Caco-2 (cell line): ENCODE results near the gene TRAPPC2L. TPM values are rescaled to one million over a fixed set of nuclear protein-coding genes. Genes with fewer than 3 reads are reported as not detected.

Experiments used
- BruUV-seq: library from RNA; stranded (reverse); fragments of 400-500 nt; replicated peaks from 2 replicates; lab custom pipeline; 2021; lab: Mats Ljungman, UMichigan
- CTCF ChIA-PET: fragments of 300-600 bp; sonication (Branson Sonifier 250); formaldehyde crosslinking; loops from one replicate; lab custom pipeline; 2022; ENCODE audit warnings: antibody characterized with exemption; lab: Charles Lee
- POLR2A ChIA-PET: fragments of 300-600 bp; sonication (Branson Sonifier 250); formaldehyde crosslinking; loops from one replicate; lab custom pipeline; 2022; ENCODE audit warnings: antibody characterized with exemption; lab: Charles Lee
- DNase-seq, 2 experiments: peaks; one replicate each; pipeline versions ENCODE4 v3.0.0 to v3.0.0-alpha.2; 2020 to 2022
- H3K27me3 ChIP-seq: replicated peaks from 2 replicates; pipeline ENCODE4 v1.6.0; 2011; ENCODE audit warnings: low read length; ENCODE audit not compliant: control insufficient read depth, insufficient read depth
- H3K36me3 ChIP-seq: 2 replicates; pipeline ENCODE4 v1.5.1; 2011; ENCODE audit warnings: low read length; ENCODE audit not compliant: control insufficient read depth, insufficient read depth
- H3K4me1 ChIP-seq: fragments of 250-450 bp; sonication (Bioruptor Pico); 2 replicates; pipeline ENCODE4 v1.5.1; 2020; ENCODE audit warnings: mild to moderate bottlenecking
- H3K4me3 ChIP-seq: 2 replicates; pipeline ENCODE4 v1.5.1; 2011; ENCODE audit warnings: low read depth, mild to moderate bottlenecking, control low read depth, low read length
- H3K9me3 ChIP-seq: fragments of 250-450 bp; sonication (Bioruptor Pico); 2 replicates; pipeline ENCODE4 v1.5.1; 2020; ENCODE audit warnings: mild to moderate bottlenecking, moderate library complexity
- H3K27ac Mint-ChIP-seq: one replicate; pipeline ENCODE4 v1.8.0; 2022; ENCODE audit warnings: mixed read lengths; ENCODE audit not compliant: unreplicated experiment
- H3K27me3 Mint-ChIP-seq: one replicate; pipeline ENCODE4 v1.8.0; 2022; ENCODE audit warnings: mixed read lengths; ENCODE audit not compliant: insufficient read depth, unreplicated experiment
- H3K36me3 Mint-ChIP-seq: one replicate; pipeline ENCODE4 v1.8.0; 2022; ENCODE audit warnings: mild to moderate bottlenecking, mixed read lengths; ENCODE audit not compliant: insufficient read depth, unreplicated experiment
- H3K4me1 Mint-ChIP-seq: one replicate; pipeline ENCODE4 v1.8.0; 2022; ENCODE audit warnings: low read depth, mixed read lengths; ENCODE audit not compliant: unreplicated experiment
- H3K4me3 Mint-ChIP-seq: one replicate; pipeline ENCODE4 v1.8.0; 2022; ENCODE audit warnings: mild to moderate bottlenecking, moderate library complexity, mixed read lengths; ENCODE audit not compliant: unreplicated experiment
- H3K9me3 Mint-ChIP-seq: one replicate; pipeline ENCODE4 v1.8.0; 2022; ENCODE audit warnings: mixed read lengths; ENCODE audit not compliant: unreplicated experiment
- CTCF ChIP-seq, 2 experiments: fragments of 200-600 bp in 1 of 2; IDR thresholded peaks; 1 replicate in 1 of 2; 2 replicates in 1 of 2; pipeline versions ENCODE4 v1.5.1 to v1.8.0; 2011 to 2022; ENCODE audit warnings: antibody characterized with exemption in 1 of 2, control low read depth in 1 of 2, inconsistent platforms in 1 of 2, low read depth in 1 of 2, low read length in 1 of 2, mild to moderate bottlenecking in 1 of 2, moderate library complexity in 1 of 2; ENCODE audit not compliant: insufficient read depth in 1 of 2, severe bottlenecking in 1 of 2, unreplicated experiment in 1 of 2
- intact Hi-C: fragments of 100-400 bp; cut with micrococcal nuclease; formaldehyde crosslinking; loops from one replicate; pipeline ENCODE4 v1.10.0; 2022; ENCODE audit not compliant: unreplicated experiment
- total RNA-seq: library from RNA; stranded (reverse); gene quantifications from 2 replicates; pipeline ENCODE4 v1.2.3, GENCODE V29; 2022

Gene TRAPPC2L
- total RNA-seq, 1 experiment from 2014 or later, result 179 TPM

- peaks cover 12% of the 10 kb centered on the region for H3K4me1 ChIP-seq
- Mint-ChIP-seq H3K27ac (peak overlapping the region; percentile 98), H3K4me1 (no peaks in the 10 kb centered on the region), H3K9me3 (no peaks in the 10 kb centered on the region), H3K27me3 (no peaks in the 10 kb centered on the region), H3K36me3 (peaks cover 100% of the 10 kb centered on the region), H3K4me3 (peak overlapping the region; percentile 37)
- ChIA-PET CTCF (interaction anchor here (3.1 kb wide), 1 partner anchor 70 kb away, joined by 10 read pairs; no protein-coding TSS in a partner anchor), POLR2A (interaction anchor here (0.5 to 1.0 kb wide), 2 partner anchors 26 to 56 kb away, joined by 3 to 5 read pairs; no protein-coding TSS in a partner anchor)
- TF ChIP-seq CTCF (IDR thresholded peaks at IDR 0.05; ENCODE audit: insufficient read depth in 1 of 2, low read depth in 1 of 2, low read length in 1 of 2, severe bottlenecking in 1 of 2, unreplicated experiment in 1 of 2), result no peak
- no peaks in the 10 kb centered on the region for H3K9me3 ChIP-seq
- H3K27me3 ChIP-seq, result no peaks in the 10 kb centered on the region
- no peak overlapping the region for H3K4me3 ChIP-seq
- no TSS peak for BruUV-seq
- intact Hi-C loops, result no loop called here
- no peak for DNase-seq
- H3K36me3 ChIP-seq, result peaks cover 24% of the 10 kb centered on the region
Observed at GRCh38 chr16:88807626-88808453, 49.1 kb upstream of the TRAPPC2L start.

- peak in 1 of 2 experiments; percentile 43 for DNase-seq
- H3K27ac Mint-ChIP-seq, result peak overlapping the region; percentile 98
- no peak overlapping the region for H3K4me3 ChIP-seq
- H3K4me1 ChIP-seq, result peaks cover 15% of the 10 kb centered on the region
- peaks cover 93% of the 10 kb centered on the region for H3K36me3 Mint-ChIP-seq
- BruUV-seq, result no TSS peak
- H3K27me3 Mint-ChIP-seq, result no peaks in the 10 kb centered on the region
- no peaks in the 10 kb centered on the region for H3K9me3 Mint-ChIP-seq
- intact Hi-C loops, result no loop called here
- H3K9me3 ChIP-seq, result no peaks in the 10 kb centered on the region
- POLR2A ChIA-PET, result interaction anchor here (1.0 to 1.1 kb wide), 2 partner anchors 27 to 45 kb away, joined by 3 read pairs; no protein-coding TSS in a partner anchor
- peaks cover 24% of the 10 kb centered on the region for H3K36me3 ChIP-seq
- peak overlapping the region; percentile 97 for H3K4me3 Mint-ChIP-seq
- H3K4me1 Mint-ChIP-seq, result no peaks in the 10 kb centered on the region
- no peaks in the 10 kb centered on the region for H3K27me3 ChIP-seq
- CTCF ChIA-PET, result interaction anchor here (0.6 to 3.1 kb wide), 3 partner anchors 29 to 72 kb away, joined by 4 to 29 read pairs (median 6); no protein-coding TSS in a partner anchor
- TF ChIP-seq CTCF (IDR thresholded peaks at IDR 0.05; ENCODE audit: insufficient read depth in 1 of 2, low read depth in 1 of 2, low read length in 1 of 2, severe bottlenecking in 1 of 2, unreplicated experiment in 1 of 2), result no peak
Observed at GRCh38 chr16:88809068-88809675, 47.8 kb upstream of the TRAPPC2L start.

DNA sequence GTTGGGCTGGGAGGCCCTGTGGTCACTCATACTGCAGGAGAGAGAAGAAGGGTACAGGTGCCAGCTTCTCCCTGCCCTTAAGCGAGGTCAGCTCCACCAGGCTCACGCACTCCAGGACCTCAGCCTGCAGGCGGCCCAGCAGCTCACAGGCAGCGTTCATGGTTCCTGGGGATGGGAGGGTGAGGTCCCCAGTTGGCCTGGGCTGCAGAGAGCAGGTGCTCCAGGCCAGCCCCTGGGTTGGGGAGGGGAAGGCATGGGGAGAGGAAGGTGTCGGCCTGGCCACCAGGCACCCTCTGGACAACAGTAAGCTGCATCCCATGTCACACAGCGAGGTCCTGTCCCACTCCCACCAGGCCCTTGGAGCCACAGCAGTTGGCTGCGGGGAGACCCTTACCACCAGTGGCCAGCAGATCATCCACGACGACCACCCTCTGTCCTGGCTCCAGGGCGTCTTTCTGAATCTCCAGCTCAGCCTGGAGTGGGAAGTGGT is 47.2 kb upstream of the TRAPPC2L start:
- Mint-ChIP-seq H3K27me3 (no peaks in the 10 kb centered on the region), H3K36me3 (peaks cover 88% of the 10 kb centered on the region), H3K4me3 (peak overlapping the region; percentile 97), H3K4me1 (no peaks in the 10 kb centered on the region), H3K27ac (peak overlapping the region; percentile 98), H3K9me3 (no peaks in the 10 kb centered on the region)
- Histone ChIP-seq H3K27me3 (no peaks in the 10 kb centered on the region), H3K4me3 (peak overlapping the region; percentile 96; the same call in 1 of the 2 replicates), H3K9me3 (no peaks in the 10 kb centered on the region), H3K4me1 (peaks cover 15% of the 10 kb centered on the region), H3K36me3 (peaks cover 22% of the 10 kb centered on the region)
- ChIA-PET POLR2A (interaction anchor here (1.1 kb wide), 1 partner anchor 46 kb away, joined by 3 read pairs; no protein-coding TSS in a partner anchor), CTCF (interaction anchor here (0.6 to 3.1 kb wide), 3 partner anchors 30 to 73 kb away, joined by 4 to 29 read pairs (median 6); no protein-coding TSS in a partner anchor)
- peak in 1 of 2 experiments; percentile 54 for DNase-seq
- no peak for TF ChIP-seq CTCF (IDR thresholded peaks at IDR 0.05; ENCODE audit: insufficient read depth in 1 of 2, low read depth in 1 of 2, low read length in 1 of 2, severe bottlenecking in 1 of 2, unreplicated experiment in 1 of 2)
- TSS peak; percentile 50 for BruUV-seq
- intact Hi-C loops, result no loop called here
